Middle frontal gyrus (tissue), 1 donor: Measurements from ENCODE around the gene CDX1.

Experiments
- DNase-seq: peaks from one replicate; pipeline ENCODE4 v3.0.0-alpha.2; 2015; ENCODE audit warnings: low spot score; ENCODE audit errors: extremely low spot score

CDX1 gene

DNA sequence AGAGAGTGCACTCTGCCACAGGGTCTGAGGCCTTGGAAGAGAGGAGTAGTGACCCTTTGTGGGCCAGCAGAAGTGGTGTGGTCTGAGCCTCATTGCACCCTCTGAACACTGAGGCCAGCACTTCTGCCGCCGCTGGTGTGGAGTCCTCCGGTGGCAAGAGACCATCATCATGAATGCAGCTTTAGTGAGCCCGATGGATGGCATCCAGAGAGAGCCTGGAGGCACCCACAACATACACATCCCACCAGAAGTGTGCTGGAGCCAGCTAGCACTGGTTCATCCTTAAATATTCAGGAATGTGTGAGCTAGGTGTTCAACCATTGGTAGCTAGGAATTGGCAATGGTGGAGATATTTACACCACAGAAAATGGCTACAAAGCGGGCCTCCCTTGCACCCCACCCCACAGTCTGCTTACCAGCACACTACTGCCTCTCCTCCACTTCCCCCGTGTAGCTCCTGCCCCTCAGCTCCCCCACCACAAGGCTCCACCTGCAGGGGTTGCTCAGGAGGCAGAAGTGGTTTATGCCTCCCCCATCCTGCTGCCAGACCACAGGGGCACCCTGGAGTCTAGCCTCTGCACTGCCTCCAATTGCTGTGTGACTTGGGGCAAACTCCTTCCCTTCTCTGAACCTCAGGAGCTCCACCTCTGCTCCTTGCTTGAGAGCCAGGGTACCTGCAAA is 39.7 kb downstream of the CDX1 start:
- no peak for DNase-seq

DNA sequence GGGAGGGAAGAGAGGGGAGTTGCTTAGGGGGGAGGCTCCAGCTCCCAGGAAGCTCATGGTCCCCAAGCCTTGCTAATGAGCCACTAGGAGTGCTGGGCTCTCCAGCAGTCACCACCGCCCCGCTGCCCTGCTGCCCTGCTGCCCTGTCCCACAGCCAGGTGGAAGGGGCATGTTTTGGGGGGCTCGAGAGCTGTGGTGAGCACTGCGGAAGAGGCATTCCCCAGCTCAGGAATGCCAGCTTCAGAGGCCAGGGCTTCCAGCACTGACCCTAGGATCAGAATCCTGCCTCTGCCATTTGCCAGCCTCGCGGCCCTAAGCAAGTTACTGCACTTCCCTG is 40.2 kb downstream of the CDX1 start:
- DNase-seq = no peak

GRCh38 chr5:150208187-150209098 is 41.9 kb downstream of the CDX1 start:
- no peak for DNase-seq

DNA sequence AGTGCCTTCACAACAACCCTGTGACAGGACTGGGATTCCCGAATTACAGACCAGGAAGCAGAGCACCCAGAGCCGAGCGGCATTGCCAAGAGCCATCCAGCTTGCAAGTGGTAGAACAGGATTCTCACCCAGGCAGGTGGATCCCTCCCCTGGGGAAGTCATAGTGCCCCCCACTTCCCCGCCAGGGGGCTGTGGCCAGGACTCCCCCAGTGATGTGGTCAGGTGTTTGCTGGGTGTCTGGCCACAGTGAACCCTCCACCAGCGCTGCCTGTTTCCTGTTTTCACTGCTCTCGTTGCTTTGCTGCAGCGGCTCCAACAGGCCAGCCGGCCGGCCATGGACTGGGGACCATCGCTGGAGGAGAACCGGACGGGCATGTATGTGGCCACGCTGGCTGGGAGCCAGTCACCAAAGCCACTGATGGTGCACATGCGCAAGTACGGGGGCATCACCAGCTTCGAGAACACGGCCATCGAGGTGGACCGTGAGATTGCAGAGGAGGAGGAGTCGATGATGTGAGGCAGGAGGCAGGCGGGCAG is 42.6 kb downstream of the CDX1 start:
- DNase-seq = no peak

DNA sequence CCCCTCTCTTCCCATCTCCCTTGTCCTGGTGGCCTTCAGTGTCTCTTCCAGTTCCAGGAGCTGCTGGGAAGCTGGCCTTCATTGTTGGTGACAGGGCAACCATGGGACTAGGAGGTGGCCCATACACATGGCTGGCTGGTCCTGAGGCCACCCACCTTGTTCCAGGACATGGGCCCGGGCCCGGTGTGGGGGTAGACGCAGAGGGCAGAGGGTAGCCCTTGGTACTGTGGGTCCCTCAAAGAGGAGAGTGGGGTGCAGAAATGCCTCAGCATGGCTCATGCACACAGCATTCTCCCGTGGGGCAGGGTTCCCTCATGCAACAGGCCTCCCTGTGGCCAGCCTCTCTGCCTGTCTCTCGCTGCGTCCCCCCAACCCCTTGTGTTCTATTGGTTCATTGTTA is 44.1 kb downstream of the CDX1 start:
- no peak for DNase-seq

- no peak for DNase-seq
These were observed 44.8 kb downstream of the CDX1 start for GRCh38 chr5:150211156-150212030.

DNA sequence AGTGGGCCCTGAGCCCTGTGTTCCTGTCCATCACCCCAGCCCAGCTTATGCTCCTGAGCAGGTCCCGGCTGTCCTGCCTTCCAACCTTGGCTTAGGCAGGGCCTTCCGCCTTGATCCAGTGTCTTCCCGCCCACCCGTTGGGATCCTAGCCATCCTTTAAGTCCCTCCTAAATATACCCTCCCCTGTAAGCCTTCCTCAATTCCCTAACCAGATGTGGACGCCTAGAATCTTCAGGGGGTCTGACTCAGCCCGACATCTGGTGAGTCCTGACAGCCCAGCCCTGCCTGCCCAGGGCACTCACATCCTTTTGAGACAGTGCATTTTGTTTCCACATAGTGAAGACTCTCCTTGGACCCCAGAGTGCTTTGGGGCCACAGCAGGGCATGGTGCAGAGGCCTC is 47.0 kb downstream of the CDX1 start:
- no peak for DNase-seq

DNA sequence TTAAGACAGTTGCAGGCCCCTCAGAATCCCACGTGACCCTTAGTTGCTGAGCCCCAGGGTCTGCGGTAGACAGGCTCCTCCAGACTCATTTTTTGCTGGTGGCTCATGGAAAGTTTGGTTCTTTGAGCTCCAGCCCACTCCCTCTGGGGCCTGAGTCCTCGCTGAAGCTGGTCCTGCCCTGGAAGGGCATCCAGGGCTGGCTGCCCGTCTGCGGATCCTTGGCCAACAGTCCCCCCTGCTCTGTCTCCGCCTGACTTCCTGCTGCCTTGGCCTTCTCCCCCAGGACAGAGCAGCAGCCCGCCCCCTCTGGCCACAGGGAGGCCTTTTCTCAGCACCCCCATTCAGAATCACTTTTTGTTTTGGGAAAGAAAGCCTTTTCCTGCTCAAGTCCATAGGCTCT is 47.7 kb downstream of the CDX1 start:
- no peak for DNase-seq

- DNase-seq = no peak
These were observed 49.7 kb downstream of the CDX1 start for GRCh38 chr5:150215979-150216944.

DNA sequence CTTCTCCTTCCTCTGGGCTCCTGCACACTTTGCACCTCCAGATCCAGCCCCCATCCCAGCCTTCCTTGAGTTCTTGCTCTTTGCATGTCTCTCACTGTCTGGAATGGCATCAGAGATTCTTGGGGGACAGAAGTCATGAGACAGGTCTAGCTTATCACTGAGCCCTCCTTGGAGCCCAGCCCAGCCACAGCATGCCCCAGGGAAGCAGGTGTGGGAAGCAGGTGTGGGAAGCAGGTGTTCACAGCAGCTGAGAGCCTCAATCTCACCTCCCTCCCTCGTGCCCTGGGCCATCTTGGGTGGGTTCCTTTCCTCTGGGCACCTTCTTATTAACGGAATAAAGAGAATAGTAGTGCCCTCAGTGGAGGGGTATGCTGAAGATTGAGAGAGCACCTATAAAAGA is 50.5 kb downstream of the CDX1 start:
- no peak for DNase-seq

DNA sequence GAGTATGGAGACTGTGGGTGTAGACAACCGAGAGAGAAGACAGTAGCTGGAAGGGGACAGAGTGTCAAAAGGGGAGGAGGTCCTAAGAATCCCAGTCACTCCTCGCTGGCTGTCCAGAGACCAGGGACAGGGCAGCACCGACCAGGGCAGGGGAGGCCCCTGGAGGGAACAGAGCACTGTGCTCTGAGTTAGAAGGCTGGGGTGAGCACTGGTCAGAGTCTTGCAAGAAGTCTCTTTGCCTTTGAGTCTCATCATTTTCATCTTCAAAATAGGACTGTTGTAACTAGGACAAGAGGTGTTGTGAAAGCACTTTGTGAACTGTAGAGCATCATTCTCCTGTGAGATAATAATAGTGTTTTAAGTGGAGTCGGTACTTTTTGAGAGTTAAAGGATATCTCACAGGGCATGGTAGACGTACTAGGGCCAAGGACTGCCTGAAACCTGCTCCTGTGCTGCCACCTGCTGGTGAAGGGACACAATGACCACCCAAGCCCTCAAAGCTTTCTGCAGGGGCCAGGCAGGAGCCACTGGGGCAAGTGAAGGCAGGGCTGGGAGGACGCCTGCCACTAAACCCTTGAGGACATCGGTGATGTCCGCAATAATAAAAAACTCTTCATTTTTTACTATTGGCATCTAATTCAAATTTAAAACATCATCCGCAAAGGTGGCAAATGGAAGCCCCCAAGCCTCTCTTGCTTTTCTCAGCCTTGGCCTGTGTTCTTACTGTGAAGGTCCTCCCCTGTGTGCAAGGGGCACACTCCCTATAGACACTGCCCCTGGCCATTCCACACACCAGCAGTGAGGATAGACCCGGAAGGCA is 51.5 kb downstream of the CDX1 start:
- peak; percentile 68 for DNase-seq

DNA sequence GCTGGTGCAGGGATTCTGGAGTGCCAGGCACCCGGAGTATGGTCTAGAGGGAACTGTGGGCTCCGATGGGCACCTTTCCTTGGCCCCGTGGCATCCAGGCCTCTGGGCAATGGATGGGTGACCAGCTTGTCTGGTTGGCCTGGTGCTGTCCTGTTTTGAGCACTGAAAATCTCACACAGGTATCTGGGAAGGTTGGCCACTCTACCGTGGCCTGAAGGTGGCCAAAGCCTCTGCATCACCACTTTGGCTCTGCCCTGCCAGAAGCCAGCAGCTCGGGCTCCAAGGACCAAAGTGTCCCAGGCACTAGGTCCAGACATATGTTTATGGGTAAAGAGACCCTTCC is 52.1 kb downstream of the CDX1 start:
- no peak for DNase-seq

DNA sequence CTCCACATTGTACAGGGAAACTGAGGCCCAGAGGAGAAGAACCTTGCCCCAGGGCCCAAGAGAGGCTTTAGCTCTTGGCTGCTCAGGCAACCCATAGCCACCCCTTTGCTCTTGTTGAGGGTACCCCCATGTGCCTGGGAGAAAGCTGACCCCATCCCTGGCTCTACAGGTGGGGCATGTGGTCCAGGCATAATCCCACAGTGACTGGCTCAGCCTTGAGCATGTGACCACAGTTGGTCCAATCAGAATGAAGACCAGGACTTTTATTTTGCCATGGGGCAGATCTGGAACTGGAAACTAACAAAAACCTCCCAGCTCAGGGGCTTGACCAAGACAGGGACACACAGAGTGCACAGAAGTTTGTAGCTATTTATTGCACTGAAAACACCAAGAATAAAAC is 52.6 kb downstream of the CDX1 start:
- no peak for DNase-seq

DNA sequence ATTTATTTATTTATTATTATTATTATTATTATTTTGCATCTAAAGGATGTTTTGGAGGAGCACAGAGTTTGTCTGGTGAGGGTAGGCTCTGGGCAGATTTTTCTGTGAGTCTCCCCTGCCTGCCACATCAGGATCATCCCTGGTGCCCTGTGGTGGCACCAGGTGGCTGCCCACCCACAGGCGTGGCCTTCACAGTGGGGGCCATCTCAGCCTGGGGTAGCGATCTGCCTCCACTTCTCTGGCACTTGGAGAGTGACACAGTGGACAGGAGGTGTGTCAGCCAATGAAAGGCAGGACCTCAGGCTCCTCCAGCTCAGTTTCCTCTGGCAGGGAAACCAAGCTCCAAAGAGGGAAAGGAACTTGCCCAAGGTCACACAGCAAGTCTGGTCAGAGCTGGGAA is 53.3 kb downstream of the CDX1 start:
- no peak for DNase-seq

DNA sequence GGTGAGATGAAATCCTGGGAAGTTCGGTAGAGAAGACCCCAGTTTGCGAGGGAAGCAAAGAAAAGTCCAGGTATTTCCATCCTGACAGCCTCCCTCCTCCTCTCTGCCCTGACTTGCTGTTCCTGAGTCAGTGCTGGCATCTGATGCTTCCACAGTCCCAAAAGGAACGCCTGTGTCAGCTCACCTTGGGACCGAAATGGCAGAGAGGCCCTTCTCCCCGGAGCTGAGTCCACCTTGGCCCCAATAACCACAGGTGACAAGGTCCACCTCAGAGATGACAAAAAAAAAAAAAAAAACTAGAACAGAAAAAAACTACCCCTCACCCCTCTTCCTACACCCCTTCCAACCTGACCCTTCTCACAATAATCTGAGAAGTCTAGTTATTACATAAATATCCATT is 54.9 kb downstream of the CDX1 start:
- DNase-seq = no peak

DNA sequence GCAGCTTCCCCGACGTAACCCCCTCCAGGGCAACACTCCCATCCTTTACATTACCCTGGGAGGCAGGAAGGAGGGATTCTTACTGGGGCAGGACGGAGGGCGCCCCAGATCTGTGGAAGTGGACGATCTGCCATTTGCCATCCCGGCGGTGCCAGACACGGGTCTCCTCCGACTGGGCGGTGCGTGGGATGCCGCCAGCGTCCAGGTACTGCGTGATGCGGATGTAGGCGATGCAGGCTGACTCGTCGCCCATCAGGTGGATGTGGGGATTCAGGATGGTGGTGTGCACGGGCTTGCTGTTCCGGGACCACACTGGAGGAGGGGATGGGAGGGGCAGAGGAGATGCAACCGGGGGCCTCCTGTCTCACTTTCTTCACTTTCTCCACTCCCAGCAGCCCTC is 56.3 kb downstream of the CDX1 start:
- no peak for DNase-seq

GRCh38 chr5:150223474-150223873 is 56.9 kb downstream of the CDX1 start:
- no peak for DNase-seq

DNA sequence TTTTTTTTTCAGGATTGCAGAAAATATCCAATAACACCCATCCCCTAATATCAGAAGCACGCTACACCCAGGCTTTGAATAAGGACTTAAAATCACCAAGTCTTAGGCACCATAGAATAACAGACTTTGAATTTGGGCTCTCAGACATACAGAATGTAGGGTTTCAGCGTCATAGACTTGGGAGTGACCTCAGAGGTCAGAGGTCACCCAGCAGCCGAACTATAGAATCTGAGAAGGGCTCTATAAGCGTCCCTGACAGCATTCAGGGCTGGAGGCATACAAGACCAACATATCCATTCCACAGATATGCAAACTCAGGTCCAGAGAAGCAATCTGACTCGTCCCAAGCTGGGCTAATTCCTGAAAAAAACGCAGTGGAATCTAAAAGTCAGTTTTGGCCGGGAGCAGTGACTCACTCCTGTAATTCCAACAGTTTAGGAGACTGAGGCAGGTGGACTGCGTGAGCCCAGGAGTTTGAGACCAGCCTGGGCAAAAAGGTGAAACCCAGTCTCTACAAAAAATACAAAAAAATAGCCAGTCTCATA is 58.0 kb downstream of the CDX1 start:
- DNase-seq = no peak

- no peak for DNase-seq
These were observed 60.5 kb downstream of the CDX1 start for GRCh38 chr5:150227036-150227435.
